ENCODE data around the gene AP1B1. TPM values are rescaled to one million over a fixed set of nuclear protein-coding genes. Genes with fewer than 3 reads are reported as not detected.

Gene AP1B1
- total and polyA plus RNA-seq, 2 of the 8 experiments (the other 6 are each of a cell fraction or from before 2014, with no cell fraction given): 64.2 to 86.8 TPM

- no peaks in the 10 kb centered on the region for H3K4me1 ChIP-seq (replicated peaks in 1 of 4; ENCODE audit: control insufficient read depth in 3 of 4, insufficient read depth in 4 of 4, low read length in 3 of 4)
- H4K8ac ChIP-seq (ENCODE audit: extremely low read depth, insufficient read depth, low read length): no peak overlapping the region
- no peak overlapping the region for H4K5ac ChIP-seq (ENCODE audit: insufficient read length, low read depth, low read length)
- no peak for FAIRE-seq
- H2BK15ac ChIP-seq (ENCODE audit: low read length): no peak overlapping the region
- no peaks in the 10 kb centered on the region for H3K23me2 ChIP-seq (ENCODE audit: low read depth, low read length)
- no peak overlapping the region for H2BK20ac ChIP-seq (ENCODE audit: low read length)
- H3K27ac ChIP-seq (ENCODE audit: low read depth, low read length): no peak overlapping the region
- no peak overlapping the region for H3K56ac ChIP-seq (replicated peaks; ENCODE audit: insufficient read length, low read depth, low read length)
- no peak for DNase-seq (ENCODE audit: low read depth in 1 of 2, low spot score in 2 of 2)
- WGBS, 2 experiments (ENCODE audit: extremely low coverage in 1 of 2, insufficient coverage in 1 of 2, insufficient read length in 1 of 2, insufficient replicate concordance in 2 of 2, low coverage in 1 of 2, low lambda C conversion rate in 2 of 2, missing lambda C conversion rate in 1 of 2): 94% methylated on average over 7 of the region's 7 CpGs; no CpG with 5 or more reads in 1 of the 2 experiments
- no peak overlapping the region for H2BK12ac ChIP-seq (ENCODE audit: low read depth, low read length)
- no peak overlapping the region for H3K18ac ChIP-seq (ENCODE audit: extremely low read depth, low read length)
- peaks cover 0 to 8% (median 3%) of the 10 kb centered on the region in 4 experiments; a peak in 4 of 8 replicates for H3K36me3 ChIP-seq (ENCODE audit: control insufficient read depth in 2 of 4, insufficient read depth in 4 of 4, low read length in 3 of 4)
- no peak overlapping the region for H3K23ac ChIP-seq (ENCODE audit: insufficient read length)
- no peak overlapping the region for H3K4me3 ChIP-seq (ENCODE audit: extremely low read depth in 1 of 4, insufficient read depth in 2 of 4, low read depth in 3 of 4, low read length in 4 of 4)
- no peak overlapping the region for H3K9ac ChIP-seq (replicated peaks in 1 of 4; ENCODE audit: extremely low read depth in 1 of 4, low read depth in 3 of 4, low read length in 3 of 4)
- no peak overlapping the region for H3K4me2 ChIP-seq (ENCODE audit: insufficient read depth in 1 of 2, low read depth in 2 of 2, low read length in 2 of 2)
- H2BK5ac ChIP-seq (ENCODE audit: low read depth, low read length): no peak overlapping the region
- ChIA-PET POLR2A (ENCODE audit: partially characterized antibody) (interaction anchor here (2.0 kb wide), 1 partner anchor 10 kb away, joined by 6 read pairs; no protein-coding TSS in a partner anchor), CTCF (ENCODE audit: partially characterized antibody) (no interaction called here)
- no peaks in the 10 kb centered on the region; a peak in 1 of 7 replicates for H3K27me3 ChIP-seq (replicated peaks in 1 of 4; ENCODE audit: control insufficient read depth in 3 of 4, extremely low read depth in 1 of 4, insufficient read depth in 3 of 4, low read length in 3 of 4)
- peaks cover 3 to 12% of the 10 kb centered on the region in 2 experiments for H4K20me1 ChIP-seq (replicated peaks in 1 of 2; ENCODE audit: control insufficient read depth in 1 of 2, insufficient read depth in 2 of 2, low read length in 2 of 2)
- no peak overlapping the region for H2AK5ac ChIP-seq (ENCODE audit: low read depth, low read length)
- H4K91ac ChIP-seq (replicated peaks; ENCODE audit: insufficient read length, low read length): no peak overlapping the region
- H3K79me2 ChIP-seq (ENCODE audit: control insufficient read depth in 1 of 2, insufficient read depth in 2 of 2, low read length in 2 of 2): peaks cover 0 to 19% of the 10 kb centered on the region in 2 experiments; a peak in 1 of 4 replicates
- no peaks in the 10 kb centered on the region for H3K9me3 ChIP-seq (ENCODE audit: insufficient read depth in 2 of 2, low read depth in 1 of 2, low read length in 1 of 2)
- no peak overlapping the region for H3K4ac ChIP-seq (replicated peaks; ENCODE audit: insufficient read length, low read depth, low read length)
- peaks cover 12% of the 10 kb centered on the region for H3K79me1 ChIP-seq (ENCODE audit: low read depth, low read length)
- no peak overlapping the region for H2AFZ ChIP-seq (ENCODE audit: low read length)
- no peak overlapping the region for H3K14ac ChIP-seq (ENCODE audit: insufficient read length)
- H2BK120ac ChIP-seq (replicated peaks; ENCODE audit: low read depth, low read length): no peak overlapping the region
- TF ChIP-seq SUZ12 (IDR thresholded peaks at IDR 0.05; ENCODE audit: low read length) (no peak), RBBP5 (IDR thresholded peaks at IDR 0.05; ENCODE audit: borderline replicate concordance, low read depth, low read length) (no peak), YY1 (IDR thresholded peaks at IDR 0.05; ENCODE audit: low read depth, low read length) (no peak), BACH1 (IDR thresholded peaks at IDR 0.05; ENCODE audit: low read length) (no peak), TEAD4 (IDR thresholded peaks at IDR 0.05; ENCODE audit: low read depth, low read length) (no peak), ATF3 (IDR thresholded peaks at IDR 0.05; ENCODE audit: insufficient read depth, low read depth, low read length) (no peak), POU5F1 (IDR thresholded peaks at IDR 0.05; ENCODE audit: low read depth, low read length) (no peak), HDAC2 (IDR thresholded peaks at IDR 0.05; ENCODE audit: borderline replicate concordance in 1 of 2, low read depth in 2 of 2, low read length in 2 of 2) (no peak), SAP30 (IDR thresholded peaks at IDR 0.05; ENCODE audit: insufficient read depth, insufficient replicate concordance, low read length) (no peak)
- TF ChIP-seq, protein P1, sequence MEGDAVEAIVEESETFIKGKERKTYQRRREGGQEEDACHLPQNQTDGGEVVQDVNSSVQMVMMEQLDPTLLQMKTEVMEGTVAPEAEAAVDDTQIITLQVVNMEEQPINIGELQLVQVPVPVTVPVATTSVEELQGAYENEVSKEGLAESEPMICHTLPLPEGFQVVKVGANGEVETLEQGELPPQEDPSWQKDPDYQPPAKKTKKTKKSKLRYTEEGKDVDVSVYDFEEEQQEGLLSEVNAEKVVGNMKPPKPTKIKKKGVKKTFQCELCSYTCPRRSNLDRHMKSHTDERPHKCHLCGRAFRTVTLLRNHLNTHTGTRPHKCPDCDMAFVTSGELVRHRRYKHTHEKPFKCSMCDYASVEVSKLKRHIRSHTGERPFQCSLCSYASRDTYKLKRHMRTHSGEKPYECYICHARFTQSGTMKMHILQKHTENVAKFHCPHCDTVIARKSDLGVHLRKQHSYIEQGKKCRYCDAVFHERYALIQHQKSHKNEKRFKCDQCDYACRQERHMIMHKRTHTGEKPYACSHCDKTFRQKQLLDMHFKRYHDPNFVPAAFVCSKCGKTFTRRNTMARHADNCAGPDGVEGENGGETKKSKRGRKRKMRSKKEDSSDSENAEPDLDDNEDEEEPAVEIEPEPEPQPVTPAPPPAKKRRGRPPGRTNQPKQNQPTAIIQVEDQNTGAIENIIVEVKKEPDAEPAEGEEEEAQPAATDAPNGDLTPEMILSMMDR (IDR thresholded peaks at IDR 0.05; ENCODE audit: control extremely low read depth in 1 of 3, insufficient read depth in 1 of 3, low read depth in 1 of 3, low read length in 3 of 3): no peak
Observed at GRCh38 chr22:29379258-29379657, 9.1 kb downstream of the AP1B1 start.

Data from H1 (cell line).